Loucy (cell line): ENCODE measurements around the gene RTP3.

Experiments used
- H2AFZ ChIP-seq: fragments of 200-600 bp; sonication (generic); 2 replicates; pipeline ENCODE4 v1.6.0; 2016; ENCODE audit warnings: antibody characterized with exemption, mild to moderate bottlenecking, low read length, moderate library complexity
- H3F3A ChIP-seq: fragments of 200-600 bp; 2 replicates; pipeline ENCODE4 v1.6.0; 2016; ENCODE audit warnings: antibody characterized with exemption, low read depth, mild to moderate bottlenecking
- H3K27me3 ChIP-seq: fragments of 200-600 bp; sonication (generic); 2 replicates; pipeline ENCODE4 v1.6.1; 2014; ENCODE audit warnings: low read length, mild to moderate bottlenecking; ENCODE audit not compliant: insufficient read depth, poor library complexity, severe bottlenecking
- H3K36me3 ChIP-seq: fragments of 200-600 bp; sonication (generic); 2 replicates; pipeline ENCODE4 v1.6.1; 2016; ENCODE audit warnings: low read length; ENCODE audit not compliant: insufficient read depth
- H3K4me1 ChIP-seq: fragments of 200-600 bp; sonication (generic); 2 replicates; pipeline ENCODE4 v1.5.1; 2014; ENCODE audit warnings: low read length, mild to moderate bottlenecking; ENCODE audit not compliant: insufficient read depth, poor library complexity, severe bottlenecking
- H3K4me2 ChIP-seq: fragments of 200-600 bp; sonication (generic); 2 replicates; pipeline ENCODE4 v1.6.0; 2014; ENCODE audit warnings: antibody characterized with exemption, low read length, low read depth, mild to moderate bottlenecking; ENCODE audit not compliant: poor library complexity, severe bottlenecking
- H3K4me3 ChIP-seq: fragments of 200-600 bp; sonication (generic); 2 replicates; pipeline ENCODE4 v1.5.1; 2014; ENCODE audit warnings: low read length, mild to moderate bottlenecking, mixed read lengths; ENCODE audit not compliant: poor library complexity, severe bottlenecking
- H3K79me2 ChIP-seq: fragments of 200-600 bp; sonication (generic); 2 replicates; pipeline ENCODE4 v1.6.1; 2014; ENCODE audit warnings: low read length; ENCODE audit not compliant: insufficient read depth
- H3K9ac ChIP-seq: fragments of 200-600 bp; sonication (generic); 2 replicates; pipeline ENCODE4 v1.6.0; 2014; ENCODE audit warnings: mild to moderate bottlenecking, low read depth, low read length, moderate library complexity; ENCODE audit not compliant: poor library complexity, severe bottlenecking
- H3K9me2 ChIP-seq: fragments of 200-600 bp; sonication (generic); replicated peaks from 2 replicates; pipeline ENCODE4 v1.6.1; 2016; ENCODE audit warnings: low read depth, low read length, mixed read lengths
- H3K9me3 ChIP-seq: fragments of 200-600 bp; sonication (generic); 2 replicates; pipeline ENCODE4 v1.6.1; 2014; ENCODE audit warnings: mild to moderate bottlenecking, antibody characterized with exemption, low read length, low read depth; ENCODE audit not compliant: insufficient read depth
- H4K20me1 ChIP-seq: fragments of 200-600 bp; sonication (generic); 2 replicates; pipeline ENCODE4 v1.6.0; 2014; ENCODE audit warnings: antibody characterized with exemption, low read length, mild to moderate bottlenecking; ENCODE audit not compliant: insufficient read depth, poor library complexity, severe bottlenecking
- CTCF ChIP-seq: fragments of 200-600 bp; sonication (generic); conservative IDR thresholded peaks from 2 replicates; pipeline ENCODE4 v1.5.1; 2014; ENCODE audit warnings: mild to moderate bottlenecking, antibody characterized with exemption, low read length
- EZH2phosphoT487 ChIP-seq: fragments of 200-600 bp; IDR thresholded peaks from 2 replicates; pipeline ENCODE4 v1.6.1; 2018; ENCODE audit warnings: antibody characterized with exemption, mild to moderate bottlenecking, moderate library complexity, borderline replicate concordance

RTP3 gene

GRCh38 chr3:46455231-46456115, 42.3 kb upstream of the RTP3 start:
- TF ChIP-seq EZH2phosphoT487 (no peak), CTCF (no peak)
- Histone ChIP-seq H3K4me2 (no peak overlapping the region), H3K9me2 (no peaks in the 10 kb centered on the region), H3K79me2 (no peaks in the 10 kb centered on the region), H3K9me3 (no peaks in the 10 kb centered on the region), H3F3A (no peaks in the 10 kb centered on the region), H3K27me3 (no peaks in the 10 kb centered on the region), H3K9ac (no peak overlapping the region), H3K4me1 (peaks cover 10% of the 10 kb centered on the region), H3K36me3 (no peaks in the 10 kb centered on the region), H4K20me1 (no peaks in the 10 kb centered on the region), H3K4me3 (no peak overlapping the region), H2AFZ (no peak overlapping the region)

- no peaks in the 10 kb centered on the region for H4K20me1 ChIP-seq
- H3K36me3 ChIP-seq, result no peaks in the 10 kb centered on the region
- H3K9ac ChIP-seq, result no peak overlapping the region
- no peaks in the 10 kb centered on the region for H3K27me3 ChIP-seq
- no peak overlapping the region for H3K4me3 ChIP-seq
- H3K4me1 ChIP-seq, result peaks cover 10% of the 10 kb centered on the region
- TF ChIP-seq EZH2phosphoT487, result no peak
- no peak for TF ChIP-seq CTCF
- no peaks in the 10 kb centered on the region for H3K9me3 ChIP-seq
- H3K9me2 ChIP-seq, result no peaks in the 10 kb centered on the region
- H3K79me2 ChIP-seq, result no peaks in the 10 kb centered on the region
- no peak overlapping the region for H2AFZ ChIP-seq
- H3K4me2 ChIP-seq, result no peak overlapping the region
- H3F3A ChIP-seq, result no peaks in the 10 kb centered on the region
These were observed 41.7 kb upstream of the RTP3 start for GRCh38 chr3:46456118-46456517.

GRCh38 chr3:46460051-46460450, 37.7 kb upstream of the RTP3 start:
- Histone ChIP-seq H3F3A (no peaks in the 10 kb centered on the region), H3K4me3 (no peak overlapping the region), H3K4me2 (no peak overlapping the region), H3K27me3 (no peaks in the 10 kb centered on the region), H3K79me2 (no peaks in the 10 kb centered on the region), H3K36me3 (no peaks in the 10 kb centered on the region), H3K9me3 (no peaks in the 10 kb centered on the region), H3K4me1 (peaks cover 6% of the 10 kb centered on the region), H3K9me2 (no peaks in the 10 kb centered on the region), H3K9ac (no peak overlapping the region), H2AFZ (no peak overlapping the region), H4K20me1 (no peaks in the 10 kb centered on the region)
- TF ChIP-seq CTCF, result no peak
- TF ChIP-seq EZH2phosphoT487, result no peak
